HG02678 (cell line): ENCODE measurements around the gene SMC5.
"Not testable (repeated sequence)": the region's sequence is repeated elsewhere in the genome, so short reads cannot be mapped to it uniquely, and the experiment has no call there.

Source experiments
- ATAC-seq: cut with Tn5 transposase; IDR thresholded peaks from one replicate; pipeline ENCODE4 v1.9.1; 2021; ENCODE audit warnings: mild to moderate bottlenecking, moderate library complexity; ENCODE audit not compliant: unreplicated experiment

SMC5 gene

GRCh38 chr9:70262948-70263347 lies 4.2 kb downstream of the SMC5 start:
- ATAC-seq, result no peak

- ATAC-seq, result no peak
Measured at GRCh38 chr9:70263421-70263820, 4.6 kb downstream of the SMC5 start.

GRCh38 chr9:70278305-70278704 lies 19.5 kb downstream of the SMC5 start:
- ATAC-seq, result no peak

- ATAC-seq, result no peak
Measured at GRCh38 chr9:70283848-70284247, 25.1 kb downstream of the SMC5 start.

GRCh38 chr9:70285246-70285645 lies 26.5 kb downstream of the SMC5 start:
- ATAC-seq, result no peak

- no peak for ATAC-seq
Measured at GRCh38 chr9:70285981-70286598, 27.3 kb downstream of the SMC5 start.

GRCh38 chr9:70290626-70291025 lies 31.8 kb downstream of the SMC5 start:
- no peak for ATAC-seq

GRCh38 chr9:70291446-70291845 lies 32.7 kb downstream of the SMC5 start:
- ATAC-seq, result no peak

GRCh38 chr9:70292253-70292652 lies 33.5 kb downstream of the SMC5 start:
- no peak for ATAC-seq

- no peak for ATAC-seq
Measured at GRCh38 chr9:70293214-70293613, 34.4 kb downstream of the SMC5 start.

- ATAC-seq, result no peak
Measured at GRCh38 chr9:70297141-70297540, 38.4 kb downstream of the SMC5 start.

GRCh38 chr9:70298245-70298771 lies 39.5 kb downstream of the SMC5 start:
- ATAC-seq, result no peak

GRCh38 chr9:70303268-70303667 lies 44.5 kb downstream of the SMC5 start:
- ATAC-seq, result no peak

- ATAC-seq, result no peak
Measured at GRCh38 chr9:70304810-70305209, 46.0 kb downstream of the SMC5 start.

- no peak for ATAC-seq
Measured at GRCh38 chr9:70315389-70315788, 56.6 kb downstream of the SMC5 start.

- ATAC-seq, result no peak
Measured at GRCh38 chr9:70318002-70318401, 59.2 kb downstream of the SMC5 start.

GRCh38 chr9:70322096-70322495 lies 63.3 kb downstream of the SMC5 start:
- no peak for ATAC-seq

- ATAC-seq, result no peak
Measured at GRCh38 chr9:70324963-70325362, 66.2 kb downstream of the SMC5 start.

- not testable (repeated sequence) for ATAC-seq
Measured at GRCh38 chr9:70328625-70329024, 69.8 kb downstream of the SMC5 start.

GRCh38 chr9:70340572-70340971 lies 81.8 kb downstream of the SMC5 start:
- ATAC-seq, result no peak

- no peak for ATAC-seq
Measured at GRCh38 chr9:70347046-70347445, 88.3 kb downstream of the SMC5 start.

- ATAC-seq, result no peak
Measured at GRCh38 chr9:70352356-70352755, 93.6 kb downstream of the SMC5 start.

- no peak for ATAC-seq
Measured at GRCh38 chr9:70352802-70353201, 94.0 kb downstream of the SMC5 start.
